HG02852 (cell line): Measurements from ENCODE around the gene OLFM4.

Experiments used
- ATAC-seq: cut with Tn5 transposase; IDR thresholded peaks from one replicate; pipeline ENCODE4 v1.9.1; 2021; ENCODE audit warnings: mild to moderate bottlenecking, moderate library complexity; ENCODE audit not compliant: unreplicated experiment

OLFM4 gene

DNA sequence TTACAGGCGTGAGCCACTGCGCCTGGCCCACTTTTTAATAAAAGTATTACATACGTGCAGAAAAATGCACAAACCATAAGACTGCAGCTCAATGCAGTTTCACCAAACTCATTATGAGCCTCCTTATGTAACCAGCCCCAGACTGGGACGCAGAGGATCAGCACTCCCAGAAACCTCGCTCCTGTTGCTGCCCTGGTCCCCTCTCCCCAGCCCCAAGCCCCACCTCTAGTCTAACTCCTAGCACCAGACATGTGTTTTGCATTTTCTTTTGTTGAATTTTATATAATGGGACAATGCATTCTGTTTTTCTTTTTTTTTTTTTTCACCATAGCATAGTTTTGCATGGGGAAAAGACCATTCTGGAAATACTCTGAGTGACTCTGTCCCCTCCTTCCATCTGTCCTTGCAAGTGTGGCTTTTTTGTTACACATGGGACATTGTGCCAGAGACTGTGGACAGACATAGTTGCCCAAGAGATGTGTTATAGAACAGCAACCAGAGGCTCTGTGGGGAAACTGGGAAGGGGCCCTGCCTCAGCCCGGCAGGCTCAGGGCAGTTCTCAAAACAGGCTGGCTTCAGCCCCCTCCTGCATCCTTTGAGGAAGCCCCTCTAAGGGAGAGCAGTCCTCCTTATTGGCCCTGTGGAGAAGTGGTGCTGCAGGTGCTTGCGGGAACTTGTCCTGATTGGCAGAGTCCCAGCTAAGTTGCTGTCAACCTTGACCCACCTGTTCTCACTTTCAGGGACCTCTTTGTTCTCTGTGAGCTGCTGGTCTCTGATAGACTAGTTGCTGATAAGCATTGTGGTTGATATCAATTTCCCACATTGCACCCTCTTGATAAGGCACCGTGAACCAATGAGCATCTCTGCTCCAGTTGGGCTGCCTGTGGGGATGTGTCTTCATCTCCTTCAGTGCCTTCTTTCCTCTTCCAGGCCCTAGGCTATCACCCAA lies 13.8 kb upstream of the OLFM4 start:
- ATAC-seq: no peak

- no peak for ATAC-seq
Measured at GRCh38 chr13:53015971-53016370, 12.6 kb upstream of the OLFM4 start.

- no peak for ATAC-seq
Measured at GRCh38 chr13:53017433-53017970, 11.1 kb upstream of the OLFM4 start.

DNA sequence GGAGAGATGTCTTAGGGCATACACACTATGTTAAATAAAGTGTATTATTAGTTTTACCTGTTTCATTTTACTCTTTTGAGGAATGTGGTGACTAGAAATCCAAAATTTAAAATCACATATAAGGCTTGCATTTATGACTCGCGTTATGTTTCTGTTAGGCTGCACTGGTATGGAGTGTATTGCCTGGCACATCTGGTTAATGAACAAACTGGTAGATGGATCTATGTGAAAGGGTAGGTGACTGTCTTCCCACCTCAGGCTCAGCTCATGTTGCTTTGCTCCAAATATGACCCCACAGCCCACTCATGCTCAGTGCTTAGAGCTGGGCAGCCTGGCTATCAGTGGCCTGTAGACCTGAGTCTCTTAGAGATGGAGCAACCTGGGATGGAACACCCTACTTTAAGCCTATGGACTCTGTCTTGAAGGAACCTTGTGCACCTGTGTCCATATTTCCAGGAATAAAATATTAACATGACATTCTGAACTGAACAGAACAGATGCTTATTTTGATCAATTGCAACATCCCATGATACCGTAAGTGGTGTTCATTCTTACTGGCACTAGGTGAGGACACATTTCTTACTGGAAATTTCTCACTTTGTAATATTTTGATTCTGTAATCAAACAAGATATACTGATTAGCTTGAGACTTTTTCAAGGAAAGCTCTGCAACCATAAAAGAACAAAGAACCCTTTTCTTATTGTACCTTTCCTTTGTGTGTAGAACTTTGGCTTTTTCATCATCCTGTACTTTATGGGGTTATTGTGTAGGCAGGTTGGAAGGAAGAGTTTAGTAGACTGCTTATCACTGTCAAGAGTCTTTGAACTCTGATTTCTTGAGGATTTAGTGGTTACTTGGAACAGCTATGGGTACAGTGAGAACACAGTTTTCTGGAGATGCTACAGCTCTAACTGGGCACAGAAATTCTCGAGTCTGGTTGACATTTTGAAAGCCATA lies 9.6 kb upstream of the OLFM4 start:
- no peak for ATAC-seq

DNA sequence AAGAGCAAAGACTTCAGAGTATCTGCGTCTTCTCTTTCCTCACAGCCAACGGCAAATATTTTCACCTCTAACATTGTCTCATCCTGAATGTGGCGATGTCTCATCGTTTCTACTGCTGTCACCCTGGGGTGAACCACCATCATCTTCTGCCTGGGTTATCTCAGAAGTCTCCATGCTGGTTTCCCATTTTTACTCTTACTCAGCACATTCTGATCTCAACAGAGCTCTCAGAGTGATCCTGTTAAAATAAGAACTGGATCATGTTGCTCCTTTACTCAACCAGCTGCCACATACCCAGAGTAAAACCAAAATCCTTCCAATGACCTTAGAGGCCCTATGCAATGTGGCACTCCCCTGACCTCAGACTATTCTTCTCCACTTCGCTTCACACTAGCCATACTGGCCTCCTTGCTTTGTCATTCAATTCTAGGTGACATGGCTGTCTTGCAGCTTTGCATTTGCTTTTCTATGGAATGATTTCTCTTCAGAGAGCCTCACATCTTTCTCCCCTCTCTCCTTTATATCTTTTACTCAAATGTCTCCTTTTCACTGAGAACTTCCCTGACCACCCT lies 7.8 kb upstream of the OLFM4 start:
- ATAC-seq: no peak

DNA sequence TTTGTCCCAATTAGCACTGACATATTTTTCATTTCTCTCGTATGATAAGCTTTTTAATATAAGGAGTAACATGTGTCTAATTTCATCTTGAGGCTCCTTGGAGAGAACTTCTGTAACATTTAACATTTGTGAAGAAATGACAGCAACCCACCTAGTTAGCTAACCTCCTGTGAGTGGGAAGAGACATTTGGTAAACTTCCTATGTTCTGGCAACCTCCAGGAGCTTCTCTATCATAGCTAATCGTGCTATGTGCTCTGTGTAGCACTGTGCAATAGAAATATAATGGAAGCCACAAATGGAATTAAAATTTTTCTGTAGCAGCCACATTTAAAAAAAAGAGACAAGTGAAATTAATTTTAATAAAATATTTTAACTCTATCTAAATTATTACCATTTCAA lies 5.4 kb upstream of the OLFM4 start:
- no peak for ATAC-seq

DNA sequence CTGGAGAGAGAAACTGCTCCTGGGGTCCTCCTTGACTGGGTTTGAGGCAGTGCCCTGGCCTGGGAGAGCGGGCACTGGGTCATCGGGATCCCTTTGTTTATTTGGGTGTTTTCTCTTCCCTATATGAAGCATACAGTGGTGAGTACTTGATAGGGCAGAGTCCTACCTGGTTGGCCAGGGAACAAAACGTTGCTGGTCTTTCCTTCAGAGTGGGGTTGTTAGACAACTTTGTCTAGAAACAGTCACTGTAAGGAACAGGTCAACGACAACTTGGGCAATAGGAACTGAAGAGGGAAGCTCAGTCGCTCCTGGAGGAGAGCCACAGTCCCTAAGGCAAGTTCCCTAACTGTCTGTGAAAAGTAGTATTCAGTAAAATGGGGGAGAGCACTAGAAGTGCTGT lies 550 bp upstream of the OLFM4 start:
- ATAC-seq: no peak

DNA sequence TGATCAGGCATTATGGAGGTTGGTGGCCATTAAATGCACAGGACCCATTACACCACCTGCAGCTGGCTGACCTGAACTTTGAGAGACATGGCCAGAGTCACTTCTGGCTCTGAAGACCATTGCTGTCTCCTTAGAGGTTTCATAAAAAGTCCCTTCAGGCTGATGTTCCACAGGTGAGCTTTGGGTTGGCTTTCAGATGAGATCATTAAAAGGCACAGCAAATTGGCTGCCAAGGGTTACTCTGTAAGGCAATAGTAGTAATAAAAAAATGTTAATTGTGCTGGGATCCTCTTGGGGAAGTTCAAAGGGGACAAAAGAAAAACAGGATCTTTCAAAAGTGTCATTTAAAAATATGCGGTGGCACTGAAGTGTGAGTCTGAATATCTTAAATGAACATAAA lies 4.2 kb downstream of the OLFM4 start:
- no peak for ATAC-seq

- ATAC-seq: no peak
Measured at GRCh38 chr13:53038993-53039392, 10.4 kb downstream of the OLFM4 start.

GRCh38 chr13:53041968-53042516 lies 13.4 kb downstream of the OLFM4 start:
- no peak for ATAC-seq

DNA sequence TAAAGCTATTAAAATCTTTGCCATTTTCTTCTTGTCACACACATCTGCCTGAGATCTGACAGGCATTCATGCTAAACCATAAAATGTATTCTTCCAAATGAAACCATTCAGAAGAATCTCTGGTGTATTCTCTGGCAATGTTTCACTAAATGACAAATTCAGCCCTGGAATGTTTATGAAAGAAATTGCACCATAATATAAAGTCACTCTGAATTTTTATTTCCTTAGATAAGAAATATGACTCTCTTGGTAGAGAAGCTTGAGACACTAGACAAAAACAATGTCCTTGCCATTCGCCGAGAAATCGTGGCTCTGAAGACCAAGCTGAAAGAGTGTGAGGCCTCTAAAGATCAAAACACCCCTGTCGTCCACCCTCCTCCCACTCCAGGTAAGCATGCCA lies 14.3 kb downstream of the OLFM4 start:
- ATAC-seq: no peak

DNA sequence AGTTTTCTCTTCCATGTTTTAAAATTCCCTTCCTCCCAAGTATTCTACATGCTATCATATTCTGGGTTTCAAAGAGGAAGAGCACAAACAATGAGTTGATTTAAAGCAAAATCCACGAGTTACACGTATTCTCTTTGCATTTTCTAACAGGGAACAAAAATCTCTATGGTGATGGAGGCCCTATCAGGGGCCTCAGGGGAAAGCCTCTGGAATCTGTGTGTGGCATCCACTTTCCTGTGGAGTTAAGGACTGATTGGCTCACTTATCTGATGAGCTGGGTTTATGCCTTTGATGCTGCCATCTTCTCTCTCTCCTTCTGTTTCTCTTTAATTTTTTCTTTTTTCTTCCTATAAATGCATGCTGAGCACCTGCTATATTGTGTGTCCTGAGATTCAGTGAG lies 14.8 kb downstream of the OLFM4 start:
- no peak for ATAC-seq

DNA sequence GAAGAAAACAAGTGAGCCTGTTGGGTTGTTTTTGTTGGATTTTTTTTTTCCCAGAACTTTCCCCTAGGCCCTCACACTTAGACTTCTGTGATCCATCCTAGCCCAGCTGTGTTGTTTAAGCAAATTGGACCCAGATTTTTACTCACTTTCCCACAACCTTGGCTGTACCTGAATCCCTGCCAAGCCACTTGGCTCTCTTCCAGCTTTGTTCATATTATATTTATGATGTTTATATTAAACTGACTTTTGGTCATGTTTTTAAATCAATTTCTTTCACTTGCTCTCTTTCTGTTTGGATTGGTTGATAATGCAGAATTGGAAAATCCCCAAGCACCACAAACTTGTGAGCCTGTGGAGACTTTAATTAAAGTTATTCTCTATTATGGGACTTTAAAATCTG lies 16.6 kb downstream of the OLFM4 start:
- no peak for ATAC-seq

GRCh38 chr13:53048880-53049279 lies 20.3 kb downstream of the OLFM4 start:
- no peak for ATAC-seq

DNA sequence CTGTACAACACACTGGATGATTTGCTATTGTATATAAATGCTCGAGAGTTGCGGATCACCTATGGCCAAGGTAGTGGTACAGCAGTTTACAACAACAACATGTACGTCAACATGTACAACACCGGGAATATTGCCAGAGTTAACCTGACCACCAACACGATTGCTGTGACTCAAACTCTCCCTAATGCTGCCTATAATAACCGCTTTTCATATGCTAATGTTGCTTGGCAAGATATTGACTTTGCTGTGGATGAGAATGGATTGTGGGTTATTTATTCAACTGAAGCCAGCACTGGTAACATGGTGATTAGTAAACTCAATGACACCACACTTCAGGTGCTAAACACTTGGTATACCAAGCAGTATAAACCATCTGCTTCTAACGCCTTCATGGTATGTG lies 21.5 kb downstream of the OLFM4 start:
- no peak for ATAC-seq

DNA sequence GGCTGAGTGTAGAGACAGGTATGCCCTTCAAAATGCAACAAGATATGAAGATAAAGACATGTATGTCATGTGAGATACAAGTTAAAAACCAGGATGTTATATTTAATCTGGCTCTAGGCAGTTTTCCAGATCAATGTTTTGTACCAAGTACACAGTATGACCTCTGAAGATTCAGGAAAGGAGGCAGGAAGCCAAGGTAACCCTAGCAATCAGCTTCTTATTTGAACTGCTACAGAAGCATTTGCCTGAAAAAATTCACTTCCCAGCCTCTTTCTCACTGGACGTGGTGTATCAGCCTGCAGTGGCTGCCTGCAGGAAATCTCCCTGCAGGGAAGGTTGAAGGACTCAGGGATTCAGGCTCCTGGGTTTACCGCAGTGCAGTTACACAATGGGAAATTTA lies 24.1 kb downstream of the OLFM4 start:
- ATAC-seq: no peak

GRCh38 chr13:53054569-53054968 lies 26.0 kb downstream of the OLFM4 start:
- no peak for ATAC-seq

- no peak for ATAC-seq
Measured at GRCh38 chr13:53058065-53058679, 29.6 kb downstream of the OLFM4 start.

GRCh38 chr13:53060840-53061490 lies 32.4 kb downstream of the OLFM4 start:
- ATAC-seq: no peak

- no peak for ATAC-seq
Measured at GRCh38 chr13:53064731-53065130, 36.1 kb downstream of the OLFM4 start.
